Muscle layer of colon (tissue), 2 donors: Measurements from ENCODE around the gene PYY.

Experiments used
- H3K27ac ChIP-seq: one replicate; pipeline ENCODE4 v1.7.0; 2013; ENCODE audit warnings: low read depth, mild to moderate bottlenecking, low read length, moderate library complexity
- H3K27me3 ChIP-seq, 2 donors: one replicate each; pipeline ENCODE4 v1.7.0; 2013; ENCODE audit warnings: low read length in 2 of 2, mild to moderate bottlenecking in 2 of 2; ENCODE audit not compliant: insufficient read depth in 2 of 2, control insufficient read depth in 1 of 2
- H3K36me3 ChIP-seq: one replicate; pipeline ENCODE4 v1.7.0; 2013; ENCODE audit warnings: mild to moderate bottlenecking, low read length; ENCODE audit not compliant: insufficient read depth
- H3K4me1 ChIP-seq: one replicate; pipeline ENCODE4 v1.7.0; 2013; ENCODE audit warnings: mild to moderate bottlenecking, low read length; ENCODE audit not compliant: insufficient read depth
- H3K4me3 ChIP-seq, 2 donors: one replicate each; pipeline ENCODE4 v1.7.0; 2013; ENCODE audit warnings: low read length in 2 of 2, low read depth in 1 of 2, mild to moderate bottlenecking in 1 of 2, moderate library complexity in 1 of 2
- H3K9ac ChIP-seq: one replicate; pipeline ENCODE4 v1.7.0; 2013; ENCODE audit warnings: low read length
- H3K9me3 ChIP-seq: one replicate; pipeline ENCODE4 v1.7.0; 2013; ENCODE audit warnings: mild to moderate bottlenecking, low read length
- donor health status: abdominal sarcoma.
- donor health status: Adenocarcinoma of cecum.

Gene PYY

DNA sequence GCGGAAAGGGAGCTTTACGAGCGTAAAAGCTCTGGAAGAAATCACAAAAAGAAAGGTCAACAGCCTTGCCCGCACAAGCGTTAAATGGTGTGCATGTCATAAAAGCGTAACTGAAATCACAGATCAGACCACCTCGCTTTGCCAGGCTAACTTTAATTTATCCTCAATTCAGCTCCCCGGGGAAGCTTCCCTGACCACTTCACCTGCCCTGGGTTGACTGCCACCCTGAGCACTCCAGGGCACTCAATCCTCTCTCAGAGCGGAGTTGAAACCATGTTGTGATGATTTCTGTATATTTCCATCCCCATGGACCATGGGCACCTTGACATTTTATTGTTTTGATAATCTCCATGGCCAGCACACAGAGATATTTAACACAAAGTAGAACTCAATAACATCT, 34.6 kb upstream of the PYY start:
- Histone ChIP-seq H3K9me3 (no peaks in the 10 kb centered on the region), H3K4me3 (no peak overlapping the region), H3K4me1 (peaks cover 4% of the 10 kb centered on the region), H3K27ac (no peak overlapping the region), H3K27me3 (peaks cover 3 to 19% of the 10 kb centered on the region in 2 donors), H3K9ac (no peak overlapping the region), H3K36me3 (no peaks in the 10 kb centered on the region)

DNA sequence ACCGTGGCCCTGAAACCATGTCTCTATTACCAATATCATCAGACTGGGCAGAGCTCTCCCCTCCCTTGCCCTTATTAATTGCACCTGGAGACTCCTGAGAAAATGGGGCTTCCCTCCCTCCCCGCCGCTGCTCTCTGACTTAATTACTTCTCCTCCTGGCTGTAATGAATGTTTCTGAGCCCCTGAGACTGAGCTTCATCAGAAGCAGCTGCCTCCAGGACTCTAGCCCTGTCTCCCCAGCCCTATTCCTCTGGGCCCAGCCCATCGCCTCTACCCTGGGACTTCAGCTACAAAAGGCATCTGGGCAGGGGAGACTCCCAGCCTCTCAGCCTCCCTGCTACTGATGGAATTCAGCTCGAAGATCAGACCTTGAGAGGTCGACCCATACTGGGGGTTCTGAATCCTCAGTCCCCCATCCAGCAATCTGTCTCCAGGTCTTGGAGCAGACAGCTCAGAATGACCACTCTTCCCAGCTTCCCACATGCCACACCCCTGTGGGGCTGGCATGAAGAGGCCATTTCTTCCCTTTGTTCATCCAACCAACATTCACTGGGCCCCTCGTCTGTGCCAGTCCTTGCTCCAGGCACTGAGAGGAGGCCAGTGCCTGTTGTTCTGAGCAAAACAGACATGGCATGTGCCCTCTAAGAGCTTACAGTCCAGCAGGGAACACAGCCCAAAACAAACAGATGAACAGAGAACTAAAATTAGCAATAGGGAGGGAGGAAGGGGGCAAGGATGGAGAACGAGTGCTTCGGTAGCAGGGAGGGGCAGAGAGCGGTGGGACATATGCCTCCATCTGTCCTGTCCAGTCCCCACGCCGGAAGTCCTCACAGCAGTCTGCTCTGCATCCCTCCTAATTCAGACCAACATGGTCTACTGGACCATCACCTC, 33.6 kb upstream of the PYY start:
- peaks cover 5% of the 10 kb centered on the region for H3K4me1 ChIP-seq
- no peak overlapping the region for H3K4me3 ChIP-seq
- H3K27ac ChIP-seq: no peak overlapping the region
- H3K36me3 ChIP-seq: no peaks in the 10 kb centered on the region
- no peak overlapping the region for H3K9ac ChIP-seq
- H3K27me3 ChIP-seq: peaks cover 7 to 28% of the 10 kb centered on the region in 2 donors
- H3K9me3 ChIP-seq: no peaks in the 10 kb centered on the region

DNA sequence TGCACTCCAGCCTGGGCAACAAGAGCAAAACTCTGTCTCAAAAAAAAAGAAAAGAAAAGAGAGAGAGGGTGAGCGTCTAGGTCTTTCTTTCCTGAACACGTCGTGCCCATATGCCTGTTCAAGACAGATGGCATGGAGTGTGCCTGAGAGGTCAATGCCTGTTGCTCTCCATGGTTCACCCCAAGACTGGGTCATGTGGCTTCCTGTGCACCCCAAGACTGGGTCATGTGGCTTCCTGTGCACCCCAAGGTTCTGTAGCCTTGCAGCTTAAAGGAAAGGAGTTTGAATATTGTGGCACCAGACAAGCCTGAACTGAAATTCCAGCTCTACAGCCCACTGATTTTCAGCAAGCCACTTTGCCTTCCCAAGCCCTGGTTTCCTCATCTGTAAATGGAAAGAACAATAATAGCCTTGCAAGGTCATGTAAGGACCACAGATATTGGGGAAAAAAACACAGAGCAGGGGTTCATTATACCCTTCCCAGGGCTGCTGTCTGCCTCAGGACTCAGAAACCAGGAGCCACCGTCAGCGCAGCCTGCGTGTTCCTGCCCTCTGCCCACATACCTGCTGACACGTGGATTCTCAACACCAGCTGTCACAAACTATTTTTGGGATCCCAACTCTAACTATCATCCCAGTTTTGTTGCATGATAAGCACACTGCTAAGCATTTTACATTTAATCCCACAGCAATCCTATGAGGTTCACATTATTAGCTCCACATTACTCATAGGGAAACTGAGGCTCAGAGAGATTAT, 32.7 kb upstream of the PYY start:
- Histone ChIP-seq H3K27me3 (peaks cover 14 to 34% of the 10 kb centered on the region in 2 donors), H3K9ac (no peak overlapping the region), H3K9me3 (no peaks in the 10 kb centered on the region), H3K4me3 (no peak overlapping the region), H3K4me1 (peaks cover 5% of the 10 kb centered on the region), H3K36me3 (no peaks in the 10 kb centered on the region), H3K27ac (no peak overlapping the region)

DNA sequence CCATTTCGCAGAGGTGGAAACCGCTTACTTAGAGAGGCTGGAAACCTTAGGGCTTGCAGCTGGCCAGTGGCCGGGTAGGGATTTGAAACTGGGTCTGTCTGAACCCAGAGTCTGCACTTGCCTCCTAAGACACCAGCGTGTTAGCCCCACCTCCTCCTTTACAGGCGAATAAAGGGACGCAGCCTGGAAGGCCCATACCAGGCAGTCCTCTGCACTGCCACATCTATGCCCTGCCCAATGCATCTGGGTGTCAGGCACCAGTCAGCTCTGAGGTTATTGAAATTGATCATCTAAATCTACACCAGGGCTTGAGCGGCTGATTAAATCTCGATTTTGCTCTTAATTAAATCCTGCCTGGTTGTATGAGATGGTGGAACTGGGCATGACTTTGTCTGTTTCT, 30.8 kb upstream of the PYY start:
- Histone ChIP-seq H3K27me3 (peaks cover 14 to 34% of the 10 kb centered on the region in 2 donors), H3K9me3 (no peaks in the 10 kb centered on the region), H3K36me3 (no peaks in the 10 kb centered on the region), H3K4me1 (peaks cover 5% of the 10 kb centered on the region), H3K27ac (no peak overlapping the region), H3K9ac (no peak overlapping the region), H3K4me3 (no peak overlapping the region)

DNA sequence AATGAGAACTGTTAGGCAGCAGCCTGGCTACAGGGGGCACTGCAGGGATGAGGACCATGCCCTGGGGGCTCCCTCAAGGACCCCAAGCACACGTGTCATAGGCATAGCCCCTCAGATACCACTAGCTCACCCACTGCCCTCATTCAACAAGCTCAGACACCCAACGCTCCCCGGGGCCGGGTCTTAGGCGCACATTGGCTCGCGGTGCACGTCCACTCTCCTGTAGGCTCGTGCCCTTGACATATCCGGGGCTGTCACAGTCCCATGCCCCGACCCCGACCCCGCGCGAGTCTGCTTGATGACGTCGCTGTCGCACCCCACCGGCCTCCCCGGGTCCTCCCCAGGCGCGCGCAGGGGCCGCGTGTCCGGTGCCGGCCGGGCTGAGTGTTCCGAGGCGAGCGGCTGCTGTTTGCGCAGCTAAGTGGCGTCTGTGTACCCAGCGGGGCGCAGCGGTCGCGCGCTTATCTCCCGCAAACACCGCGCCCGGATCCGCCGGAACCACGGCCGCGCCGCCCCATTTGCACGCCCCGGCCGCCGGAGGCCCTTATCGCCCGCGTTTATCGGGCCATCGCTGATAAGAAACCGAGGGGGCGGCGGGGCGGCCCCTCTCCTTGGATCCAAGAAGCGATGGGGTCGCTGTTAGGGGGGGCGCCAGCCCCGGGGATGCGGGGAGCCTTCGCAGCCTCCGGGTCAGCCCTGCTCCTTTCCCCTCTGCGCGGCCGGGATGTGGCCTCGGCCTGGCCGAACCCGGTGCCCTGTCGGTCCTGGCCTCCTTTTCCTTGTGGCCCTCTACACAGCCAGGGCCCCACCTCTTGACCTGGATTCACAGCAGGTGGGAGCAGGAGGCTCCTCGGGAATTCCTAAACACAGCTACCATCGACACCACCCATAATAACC, 30.0 kb upstream of the PYY start:
- Histone ChIP-seq H3K9ac (no peak overlapping the region), H3K36me3 (no peaks in the 10 kb centered on the region), H3K4me3 (peak overlapping the region in 1 of 2 donors; percentile 38), H3K27me3 (peaks cover 14 to 34% of the 10 kb centered on the region in 2 donors), H3K27ac (no peak overlapping the region), H3K4me1 (peaks cover 5% of the 10 kb centered on the region), H3K9me3 (no peaks in the 10 kb centered on the region)

DNA sequence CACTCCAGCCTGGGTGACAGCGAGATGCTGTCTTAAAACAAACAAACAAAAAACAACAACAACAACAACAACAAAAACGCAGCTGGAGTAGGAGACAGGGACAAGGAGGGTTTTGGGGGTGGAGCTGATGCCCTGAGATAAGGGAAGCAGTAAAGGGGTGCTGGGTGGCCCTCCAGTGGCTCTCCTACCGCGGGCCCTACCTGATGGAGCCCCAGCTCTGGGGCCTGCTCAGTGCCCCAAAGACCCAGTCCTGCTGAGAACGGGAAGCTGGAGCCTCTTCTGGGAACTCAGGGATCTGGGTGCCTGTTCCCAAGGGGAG, 29.4 kb upstream of the PYY start:
- no peak overlapping the region for H3K4me3 ChIP-seq
- no peaks in the 10 kb centered on the region for H3K36me3 ChIP-seq
- peaks cover 14 to 34% of the 10 kb centered on the region in 2 donors for H3K27me3 ChIP-seq
- no peak overlapping the region for H3K27ac ChIP-seq
- H3K9ac ChIP-seq: no peak overlapping the region
- no peaks in the 10 kb centered on the region for H3K9me3 ChIP-seq
- peaks cover 5% of the 10 kb centered on the region for H3K4me1 ChIP-seq

DNA sequence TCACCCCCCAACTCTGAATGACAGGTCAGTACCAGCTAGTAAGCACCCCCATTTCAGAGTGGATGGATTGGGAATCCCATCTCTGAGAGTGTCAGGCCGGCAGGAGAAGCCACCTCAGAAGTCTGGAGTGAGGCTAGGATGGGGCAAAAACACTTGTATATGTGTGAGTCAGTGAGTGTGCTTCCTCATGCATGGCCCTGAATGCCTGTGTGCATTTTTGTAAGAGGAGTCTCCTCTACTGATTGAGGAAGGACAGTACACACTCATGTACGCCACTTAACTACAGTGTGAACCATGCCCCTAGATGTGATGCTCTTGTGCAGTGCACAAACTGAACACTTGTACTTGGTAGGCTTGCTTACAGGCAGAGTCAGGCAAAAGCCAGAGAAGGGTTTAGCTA, 28.4 kb upstream of the PYY start:
- no peaks in the 10 kb centered on the region for H3K36me3 ChIP-seq
- no peak overlapping the region for H3K9ac ChIP-seq
- no peaks in the 10 kb centered on the region for H3K9me3 ChIP-seq
- H3K27me3 ChIP-seq: peaks cover 14 to 34% of the 10 kb centered on the region in 2 donors
- H3K27ac ChIP-seq: no peak overlapping the region
- H3K4me1 ChIP-seq: peaks cover 5% of the 10 kb centered on the region
- H3K4me3 ChIP-seq: no peak overlapping the region

DNA sequence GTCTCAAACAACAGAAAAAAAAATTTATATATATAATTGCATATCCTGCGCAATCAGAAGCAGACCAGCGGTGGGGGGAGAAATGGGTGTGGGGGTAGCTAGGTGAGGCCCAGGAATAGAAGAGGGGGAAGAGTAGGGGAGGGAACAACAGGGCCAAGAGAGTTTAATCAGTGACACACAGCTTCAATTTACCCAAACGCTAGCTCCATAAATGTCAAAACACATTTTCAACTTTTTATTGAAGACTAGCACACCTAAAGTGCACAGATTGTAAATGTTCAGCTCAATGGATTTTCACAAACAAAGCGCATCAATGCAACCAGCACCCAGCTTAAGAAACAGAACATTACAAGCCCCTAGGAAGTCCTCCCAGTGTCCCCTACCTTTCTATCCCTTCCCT, 25.9 kb upstream of the PYY start:
- H3K9ac ChIP-seq: no peak overlapping the region
- no peaks in the 10 kb centered on the region for H3K9me3 ChIP-seq
- H3K27me3 ChIP-seq: peaks cover 14 to 28% of the 10 kb centered on the region in 2 donors
- no peak overlapping the region for H3K27ac ChIP-seq
- H3K36me3 ChIP-seq: no peaks in the 10 kb centered on the region
- H3K4me3 ChIP-seq: no peak overlapping the region
- peaks cover 5% of the 10 kb centered on the region for H3K4me1 ChIP-seq

DNA sequence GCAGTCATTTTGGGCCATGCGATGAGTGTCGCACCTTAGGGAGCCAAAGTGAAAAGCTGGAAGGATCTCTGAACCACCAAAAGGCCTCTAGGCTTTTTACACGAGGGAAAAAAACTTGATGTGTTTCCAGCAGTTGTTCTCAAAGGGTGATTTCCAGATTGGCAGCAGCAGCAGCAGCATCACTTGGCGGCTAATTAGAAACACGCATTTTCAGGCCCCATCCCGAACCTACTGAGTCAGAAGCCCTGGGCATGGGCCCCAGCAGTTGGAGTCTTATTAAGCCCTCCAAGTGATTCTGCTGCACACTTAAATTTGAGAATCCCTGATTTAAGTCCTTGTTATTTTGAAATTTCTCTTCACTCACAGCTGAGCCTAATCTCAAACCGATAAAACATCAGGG, 25.3 kb upstream of the PYY start:
- Histone ChIP-seq H3K9me3 (no peaks in the 10 kb centered on the region), H3K9ac (no peak overlapping the region), H3K4me3 (no peak overlapping the region), H3K27me3 (peaks cover 17 to 25% of the 10 kb centered on the region in 2 donors), H3K27ac (no peak overlapping the region), H3K36me3 (no peaks in the 10 kb centered on the region), H3K4me1 (peaks cover 5% of the 10 kb centered on the region)

DNA sequence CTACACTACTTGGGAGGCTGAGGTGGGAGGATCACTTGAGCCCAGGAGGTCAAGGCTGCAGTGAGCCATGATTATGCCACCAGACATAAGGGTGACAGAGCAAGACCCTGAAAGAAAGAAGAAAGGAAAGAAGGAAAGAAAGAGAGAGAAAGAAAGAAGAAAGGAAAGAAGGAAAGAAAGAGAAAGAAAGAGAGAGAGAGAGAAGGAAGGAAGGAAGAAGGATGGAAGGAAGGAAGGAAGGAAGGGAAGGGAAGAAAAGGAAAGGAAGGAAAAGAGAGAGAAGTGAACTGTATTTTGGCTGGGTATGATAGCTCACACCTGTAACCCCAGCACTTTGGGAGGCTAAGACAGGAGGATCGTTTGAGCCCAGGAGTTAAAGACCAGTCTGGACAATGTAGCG, 24.3 kb upstream of the PYY start:
- peaks cover 12 to 21% of the 10 kb centered on the region in 2 donors for H3K27me3 ChIP-seq
- H3K27ac ChIP-seq: no peak overlapping the region
- H3K9me3 ChIP-seq: no peaks in the 10 kb centered on the region
- H3K4me3 ChIP-seq: no peak overlapping the region
- H3K36me3 ChIP-seq: no peaks in the 10 kb centered on the region
- no peaks in the 10 kb centered on the region for H3K4me1 ChIP-seq
- no peak overlapping the region for H3K9ac ChIP-seq
